Kidney (tissue), 14 donors: Measurements from ENCODE around the gene KLRG1. TPM values are rescaled to one million over a fixed set of nuclear protein-coding genes. Genes with fewer than 3 reads are reported as not detected.
A peak's percentile ranks its signal among the peaks of the same experiment; 100 is the strongest.

Source experiments
- DNase-seq, 5 donors: peaks; one replicate each; pipeline ENCODE4 v3.0.0-alpha.2; 2013 to 2020
- FAIRE-seq: peaks from 2 replicates; lab custom pipeline; 2012; peaks lifted over from hg19 to GRCh38; lab: Jason Lieb, UNC
- H3K27ac ChIP-seq, 2 donors: one replicate each; pipeline ENCODE4 v1.7.0; 2013; ENCODE audit warnings: low read depth in 2 of 2, low read length in 2 of 2, inconsistent platforms in 1 of 2
- H3K27me3 ChIP-seq: one replicate; pipeline ENCODE4 v1.7.1; 2013; ENCODE audit warnings: low read length, inconsistent platforms; ENCODE audit not compliant: control insufficient read depth, insufficient read depth
- H3K36me3 ChIP-seq, 3 donors: one replicate each; pipeline versions ENCODE4 v1.7.0 to v1.7.1; 2013; ENCODE audit warnings: low read length in 3 of 3, control low read depth in 1 of 3, inconsistent platforms in 1 of 3; ENCODE audit not compliant: insufficient read depth in 3 of 3, control insufficient read depth in 2 of 3
- H3K4me1 ChIP-seq, 3 donors: one replicate each; pipeline versions ENCODE4 v1.7.0 to v1.7.1; 2013; ENCODE audit warnings: low read length in 3 of 3, inconsistent platforms in 1 of 3, low read depth in 1 of 3; ENCODE audit not compliant: control insufficient read depth in 2 of 3, insufficient read depth in 2 of 3
- H3K4me3 ChIP-seq, 3 donors: one replicate each; pipeline versions ENCODE4 v1.7.0 to v1.8.1; 2013; ENCODE audit warnings: low read length in 3 of 3, control low read depth in 1 of 3, inconsistent platforms in 1 of 3
- H3K9ac ChIP-seq, 3 donors: one replicate each; pipeline versions ENCODE4 v1.7.0 to v1.7.1; 2013; ENCODE audit warnings: low read length in 3 of 3, control low read depth in 1 of 3, inconsistent platforms in 1 of 3
- H3K9me3 ChIP-seq, 3 donors: one replicate each; pipeline versions ENCODE4 v1.7.0 to v1.7.1; 2013; ENCODE audit warnings: low read length in 3 of 3, control low read depth in 1 of 3, inconsistent platforms in 1 of 3; ENCODE audit not compliant: control insufficient read depth in 2 of 3, insufficient read depth in 1 of 3
- CTCF ChIP-seq: IDR thresholded peaks from 3 replicates; pipeline ENCODE4 v1.5.1; 2012; ENCODE audit warnings: mild to moderate bottlenecking, moderate library complexity, borderline replicate concordance; ENCODE audit not compliant: insufficient read depth; ENCODE audit errors: extremely low read depth
- intact Hi-C: fragments of 100-400 bp; cut with DNase I; formaldehyde crosslinking; loops from one replicate; pipeline ENCODE4 v1.11.1; 2022
- polyA plus RNA-seq: library from polyadenylated mRNA; stranded (reverse); fragments of 350-450 nt; fragmentation: Illumina TruSeq; extraction: RNeasy Lipid Tissue Mini Kit (QIAGEN cat#74804); gene quantifications from one replicate; pipeline ENCODE4 v1.2.3, GENCODE V29; 2014; ENCODE audit warnings: low read depth, low replicate concordance; ENCODE audit not compliant: insufficient read depth
- total RNA-seq: library from RNA; stranded (reverse); fragmentation: NEBNext Ultra II Directional; extraction: Animal tissue kit (Norgen Biotek cat#: 25700); gene quantifications from one replicate; pipeline ENCODE4 v1.2.1, GENCODE V29; 2021
- donor health status: control.
- donor health status: control.
- donor health status: control.
- donor health status: control.
- donor health status: control.
- donor health status: DM: yes; HTN: yes; CAD: no.
- donor health status: Normal renal cell carcinoma (clear cell type).

KLRG1 gene
- total and polyA plus RNA-seq, 2 donors from 2014 or later = 3.2 to 7.7 TPM

GRCh38 chr12:9047105-9047504, 57.8 kb downstream of the KLRG1 start:
- no peak overlapping the region for H3K4me3 ChIP-seq
- H3K4me1 ChIP-seq = no peaks in the 10 kb centered on the region
- no peaks in the 10 kb centered on the region for H3K9me3 ChIP-seq
- DNase-seq = no peak
- no peak for TF ChIP-seq CTCF
- intact Hi-C loops = loop anchor here (10.0 kb wide), 1 partner anchor 502 kb away; the partner anchor contains the start of gene CLEC4E
- H3K27me3 ChIP-seq = no peaks in the 10 kb centered on the region
- H3K9ac ChIP-seq = no peak overlapping the region
- no peak for FAIRE-seq
- H3K36me3 ChIP-seq = no peaks in the 10 kb centered on the region
- H3K27ac ChIP-seq = no peak overlapping the region

DNA sequence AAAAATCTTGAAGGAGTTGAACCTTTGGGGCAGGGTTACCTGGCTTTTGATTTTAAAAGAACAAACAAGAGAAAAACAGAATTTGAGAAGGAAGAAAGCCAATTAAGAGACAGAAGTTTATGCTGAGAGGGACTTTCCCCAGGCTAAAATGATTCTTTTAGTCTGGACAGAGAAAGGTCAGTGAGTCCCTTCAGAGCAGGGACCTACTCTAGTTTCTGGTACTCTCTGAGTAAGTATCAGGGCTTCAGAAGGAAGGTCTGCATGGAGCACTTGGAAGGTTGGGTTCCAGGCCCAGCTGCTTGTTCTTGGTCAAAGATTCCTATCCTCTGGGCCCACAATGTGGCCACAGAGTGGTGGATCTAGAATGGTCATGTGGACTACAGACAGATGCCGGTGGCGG, 59.6 kb downstream of the KLRG1 start:
- Histone ChIP-seq H3K4me1 (no peaks in the 10 kb centered on the region), H3K9me3 (no peaks in the 10 kb centered on the region), H3K27ac (no peak overlapping the region), H3K27me3 (no peaks in the 10 kb centered on the region), H3K9ac (no peak overlapping the region), H3K4me3 (no peak overlapping the region), H3K36me3 (no peaks in the 10 kb centered on the region)
- intact Hi-C loops = loop anchor here (10.0 kb wide), 1 partner anchor 504 kb away; the partner anchor contains the start of gene CLEC4E
- no peak for TF ChIP-seq CTCF
- FAIRE-seq (no peak), DNase-seq (no peak)

- FAIRE-seq (peak; percentile 11), DNase-seq (peak in 2 of 5 donors; percentile 60 to 73)
- no peaks in the 10 kb centered on the region for H3K9me3 ChIP-seq
- no peak overlapping the region for H3K4me3 ChIP-seq
- no peaks in the 10 kb centered on the region for H3K27me3 ChIP-seq
- peak; percentile 40 for TF ChIP-seq CTCF
- H3K9ac ChIP-seq = no peak overlapping the region
- no peak overlapping the region for H3K27ac ChIP-seq
- intact Hi-C loops = loop anchor here (10.0 kb wide), 1 partner anchor 505 kb away; the partner anchor contains the start of gene CLEC4E
- H3K36me3 ChIP-seq = no peaks in the 10 kb centered on the region
- H3K4me1 ChIP-seq = no peaks in the 10 kb centered on the region
Measured at GRCh38 chr12:9049520-9050133, 60.3 kb downstream of the KLRG1 start.
